ENCODE data around the gene TAS2R31. TPM values are rescaled to one million over a fixed set of nuclear protein-coding genes. Genes with fewer than 3 reads are reported as not detected.

The TAS2R31 gene
- total and polyA plus RNA-seq, 2 donors (not counting 1 experiment from before 2014, with no cell fraction given), result 0.86 to 5.7 TPM

- Histone ChIP-seq H3K4me1 (ENCODE audit: control insufficient read depth in 2 of 2, insufficient read depth in 2 of 2, low read length in 2 of 2) (no peaks in the 10 kb centered on the region), H3K9me3 (ENCODE audit: control extremely low read depth in 1 of 3, control insufficient read depth in 2 of 3, insufficient read depth in 1 of 3, low read length in 2 of 3) (no peaks in the 10 kb centered on the region), H3K27me3 (replicated peaks in 1 of 4; ENCODE audit: control extremely low read depth in 1 of 4, control insufficient read depth in 3 of 4, insufficient read depth in 4 of 4, low read length in 3 of 4) (no peaks in the 10 kb centered on the region), H2AFZ (ENCODE audit: insufficient read depth, low read depth, low read length, poor library complexity, severe bottlenecking) (no peak overlapping the region), H3K4me3 (ENCODE audit: control extremely low read depth in 1 of 5, extremely low read depth in 1 of 5, insufficient read depth in 1 of 5, low read depth in 2 of 5, low read length in 4 of 5) (no peak overlapping the region), H3K9ac (ENCODE audit: low read length) (no peak overlapping the region), H4K20me1 (ENCODE audit: control insufficient read depth, insufficient read depth, low read length, poor library complexity, severe bottlenecking) (no peaks in the 10 kb centered on the region), H3K4me2 (replicated peaks; ENCODE audit: low read depth, low read length, poor library complexity, severe bottlenecking) (no peak overlapping the region), H3K79me2 (ENCODE audit: control insufficient read depth, insufficient read depth, low read length) (no peaks in the 10 kb centered on the region), H3K36me3 (replicated peaks in 1 of 2; ENCODE audit: control extremely low read depth in 1 of 2, control insufficient read depth in 1 of 2, extremely low read depth in 1 of 2, insufficient read depth in 2 of 2, low read length in 1 of 2) (peaks cover 0 to 2% of the 10 kb centered on the region in 2 experiments), H3K27ac (ENCODE audit: low read length in 2 of 2) (no peak overlapping the region)
- H3K4me1 Mint-ChIP-seq, result no peaks in the 10 kb centered on the region
- POLR2A ChIA-PET, result no interaction called here
- TF ChIP-seq CTCF (IDR thresholded peaks at IDR 0.05) (no peak), EZH2 (IDR thresholded peaks at IDR 0.05; ENCODE audit: borderline replicate concordance, insufficient read depth, low read depth, low read length, poor library complexity, severe bottlenecking) (no peak)
- no peaks in the 10 kb centered on the region for H3K9me3 Mint-ChIP-seq (ENCODE audit: insufficient read depth)
- CTCF ChIA-PET, result no interaction called here
- no peak for DNase-seq
- WGBS (ENCODE audit: insufficient coverage), result no CpG with 5 or more reads among the region's 1 CpG
- no peaks in the 10 kb centered on the region for H3K27me3 Mint-ChIP-seq
- H3K27ac Mint-ChIP-seq, result no peak overlapping the region
- intact Hi-C loops (cut with micrococcal nuclease), result no loop called here
- no peak overlapping the region for H3K4me3 Mint-ChIP-seq
- no peak for ATAC-seq (ENCODE audit: low read depth)
These were observed 23.6 kb downstream of the TAS2R31 start for GRCh38 chr12:11007608-11008007.

- Mint-ChIP-seq H3K4me3 (no peak within 1 kb of the TSS), H3K27me3 (no peaks in the 10 kb centered on the region), H3K27ac (no peak within 1 kb of the TSS), H3K9me3 (ENCODE audit: insufficient read depth) (peaks cover 2% of the 10 kb centered on the region), H3K4me1 (no peaks in the 10 kb centered on the region)
- Histone ChIP-seq H3K36me3 (replicated peaks in 1 of 2; ENCODE audit: control extremely low read depth in 1 of 2, control insufficient read depth in 1 of 2, extremely low read depth in 1 of 2, insufficient read depth in 2 of 2, low read length in 1 of 2) (peaks cover 2 to 3% of the 10 kb centered on the region in 2 experiments), H2AFZ (ENCODE audit: insufficient read depth, low read depth, low read length, poor library complexity, severe bottlenecking) (no peak within 1 kb of the TSS), H3K27me3 (replicated peaks in 1 of 4; ENCODE audit: control extremely low read depth in 1 of 4, control insufficient read depth in 3 of 4, insufficient read depth in 4 of 4, low read length in 3 of 4) (no peaks in the 10 kb centered on the region), H3K79me2 (ENCODE audit: control insufficient read depth, insufficient read depth, low read length) (no peaks in the 10 kb centered on the region), H3K27ac (ENCODE audit: low read length in 2 of 2) (no peak within 1 kb of the TSS), H3K4me3 (ENCODE audit: control extremely low read depth in 1 of 5, extremely low read depth in 1 of 5, insufficient read depth in 1 of 5, low read depth in 2 of 5, low read length in 4 of 5) (no peak within 1 kb of the TSS), H3K9ac (ENCODE audit: low read length) (no peak within 1 kb of the TSS), H3K4me2 (replicated peaks; ENCODE audit: low read depth, low read length, poor library complexity, severe bottlenecking) (no peak within 1 kb of the TSS), H4K20me1 (ENCODE audit: control insufficient read depth, insufficient read depth, low read length, poor library complexity, severe bottlenecking) (peaks cover 6% of the 10 kb centered on the region), H3K9me3 (ENCODE audit: control extremely low read depth in 1 of 3, control insufficient read depth in 2 of 3, insufficient read depth in 1 of 3, low read length in 2 of 3) (peaks cover 0 to 4% (median 0%) of the 10 kb centered on the region in 3 donors), H3K4me1 (ENCODE audit: control insufficient read depth in 2 of 2, insufficient read depth in 2 of 2, low read length in 2 of 2) (no peaks in the 10 kb centered on the region)
- ATAC-seq (ENCODE audit: low read depth), result no peak
- ChIA-PET POLR2A (no interaction called here), CTCF (no interaction called here)
- TF ChIP-seq CTCF (IDR thresholded peaks at IDR 0.05) (no peak), EZH2 (IDR thresholded peaks at IDR 0.05; ENCODE audit: borderline replicate concordance, insufficient read depth, low read depth, low read length, poor library complexity, severe bottlenecking) (no peak)
- intact Hi-C loops (cut with micrococcal nuclease), result no loop called here
- DNase-seq, result no peak
These were observed 33.0 kb downstream of the TAS2R31 start, which contains the start of gene TAS2R20 for GRCh38 chr12:10998204-10998603. TSS of gene TAS2R20 (minus strand) at chr12:10998304. CDS start at chr12:10997875, 429 bp downstream.

Data from B cell (primary cell).